Measurements from ENCODE around the gene TOE1. TPM values are rescaled to one million over a fixed set of nuclear protein-coding genes. Genes with fewer than 3 reads are reported as not detected.
"Not testable (repeated sequence)": the region's sequence is repeated elsewhere in the genome, so short reads cannot be mapped to it uniquely, and the experiment has no call there.

The TOE1 gene
- total RNA-seq, 2 donors from 2014 or later: 2.0 to 2.3 TPM

DNA sequence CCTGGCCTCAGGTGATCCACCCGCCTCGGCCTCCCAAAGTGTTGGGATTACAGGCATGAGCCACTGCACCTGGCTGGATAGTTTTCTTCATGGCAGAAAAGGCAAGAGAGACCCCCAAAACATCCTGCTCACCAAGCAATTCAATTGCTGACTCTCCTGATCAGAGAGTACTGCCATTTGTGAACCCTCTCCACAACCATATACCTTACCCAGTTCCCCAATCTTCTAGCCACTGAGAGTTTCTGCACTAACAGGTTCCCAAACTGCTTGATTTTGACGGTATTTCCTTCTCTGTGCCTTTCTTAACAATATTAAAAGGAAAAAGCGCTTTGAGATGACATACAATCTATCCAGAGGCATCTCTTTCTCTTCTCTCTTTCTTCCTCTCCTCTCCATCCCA, 40.2 kb downstream of the TOE1 start:
- no peak overlapping the region for H3K4me3 ChIP-seq
- 86 to 92% methylated on average over 4 of the region's 4 CpGs for WGBS, 2 donors
- DNase-seq (no peak), ATAC-seq (no peak)
- TF ChIP-seq POLR2A (IDR thresholded peaks at IDR 0.05): no peak
- TF ChIP-seq, protein P1, sequence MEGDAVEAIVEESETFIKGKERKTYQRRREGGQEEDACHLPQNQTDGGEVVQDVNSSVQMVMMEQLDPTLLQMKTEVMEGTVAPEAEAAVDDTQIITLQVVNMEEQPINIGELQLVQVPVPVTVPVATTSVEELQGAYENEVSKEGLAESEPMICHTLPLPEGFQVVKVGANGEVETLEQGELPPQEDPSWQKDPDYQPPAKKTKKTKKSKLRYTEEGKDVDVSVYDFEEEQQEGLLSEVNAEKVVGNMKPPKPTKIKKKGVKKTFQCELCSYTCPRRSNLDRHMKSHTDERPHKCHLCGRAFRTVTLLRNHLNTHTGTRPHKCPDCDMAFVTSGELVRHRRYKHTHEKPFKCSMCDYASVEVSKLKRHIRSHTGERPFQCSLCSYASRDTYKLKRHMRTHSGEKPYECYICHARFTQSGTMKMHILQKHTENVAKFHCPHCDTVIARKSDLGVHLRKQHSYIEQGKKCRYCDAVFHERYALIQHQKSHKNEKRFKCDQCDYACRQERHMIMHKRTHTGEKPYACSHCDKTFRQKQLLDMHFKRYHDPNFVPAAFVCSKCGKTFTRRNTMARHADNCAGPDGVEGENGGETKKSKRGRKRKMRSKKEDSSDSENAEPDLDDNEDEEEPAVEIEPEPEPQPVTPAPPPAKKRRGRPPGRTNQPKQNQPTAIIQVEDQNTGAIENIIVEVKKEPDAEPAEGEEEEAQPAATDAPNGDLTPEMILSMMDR (IDR thresholded peaks at IDR 0.05): no peak
- intact Hi-C loops (cut with DNase I): no loop called here
- H3K36me3 ChIP-seq (replicated peaks in 1 of 2; ENCODE audit: insufficient read depth in 1 of 2, low read depth in 2 of 2): no peaks in the 10 kb centered on the region
- no peaks in the 10 kb centered on the region for H3K27me3 ChIP-seq
- no peaks in the 10 kb centered on the region for H3K9me3 ChIP-seq
- no peaks in the 10 kb centered on the region for H3K4me1 ChIP-seq
- no peak overlapping the region for H3K27ac ChIP-seq

DNA sequence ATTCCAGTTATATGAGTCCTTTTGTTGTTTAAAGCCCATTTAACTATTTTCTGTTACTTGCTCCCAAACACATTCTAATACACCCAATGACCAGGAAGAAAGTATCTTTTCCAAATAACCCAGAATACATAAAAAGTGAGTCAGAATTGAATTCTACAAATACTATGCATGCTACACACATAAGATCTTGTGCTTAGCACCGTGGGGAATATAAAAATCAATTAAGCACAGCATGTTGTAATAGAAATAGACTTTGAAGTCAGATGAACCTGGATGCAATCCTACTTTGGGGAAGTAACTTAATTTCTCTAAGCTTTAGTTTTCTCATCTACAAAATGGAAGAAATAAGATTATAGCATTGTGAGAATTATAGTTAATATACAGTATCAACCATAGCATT, 40.8 kb downstream of the TOE1 start:
- intact Hi-C loops (cut with DNase I): no loop called here
- ATAC-seq: no peak
- H3K4me3 ChIP-seq: no peak overlapping the region
- H3K36me3 ChIP-seq (replicated peaks in 1 of 2; ENCODE audit: insufficient read depth in 1 of 2, low read depth in 2 of 2): no peaks in the 10 kb centered on the region
- 70 to 77% methylated on average over 1 of the region's 1 CpG for WGBS, 2 donors
- H3K27ac ChIP-seq: no peak overlapping the region
- H3K27me3 ChIP-seq: no peaks in the 10 kb centered on the region
- TF ChIP-seq, protein P1 (IDR thresholded peaks at IDR 0.05): no peak
- no peak for TF ChIP-seq POLR2A (IDR thresholded peaks at IDR 0.05)
- DNase-seq: no peak
- no peaks in the 10 kb centered on the region for H3K4me1 ChIP-seq
- H3K9me3 ChIP-seq: no peaks in the 10 kb centered on the region

DNA sequence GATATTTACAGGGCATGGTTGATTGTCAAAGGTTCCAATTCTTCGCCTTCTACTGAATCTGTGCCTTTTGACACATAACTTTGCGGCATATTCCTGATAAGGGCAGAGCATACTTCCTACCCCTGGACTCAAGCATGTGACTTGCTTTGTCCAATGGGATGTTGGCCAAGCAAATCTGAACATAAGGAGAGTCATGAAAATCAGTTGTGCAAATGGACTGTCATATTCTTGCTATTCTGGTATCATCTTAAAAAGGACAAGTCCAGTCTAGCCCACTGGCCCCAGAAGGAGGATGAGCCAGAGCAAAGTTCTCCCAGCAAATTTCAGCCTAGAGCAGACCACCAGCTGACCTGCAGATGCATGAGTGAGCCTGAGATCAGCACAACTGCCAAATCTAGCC, 41.3 kb downstream of the TOE1 start:
- intact Hi-C loops (cut with DNase I): no loop called here
- Histone ChIP-seq H3K27me3 (no peaks in the 10 kb centered on the region), H3K36me3 (replicated peaks in 1 of 2; ENCODE audit: insufficient read depth in 1 of 2, low read depth in 2 of 2) (no peaks in the 10 kb centered on the region), H3K4me3 (no peak overlapping the region), H3K4me1 (no peaks in the 10 kb centered on the region), H3K27ac (no peak overlapping the region), H3K9me3 (no peaks in the 10 kb centered on the region)
- TF ChIP-seq, protein P1 (IDR thresholded peaks at IDR 0.05): no peak
- TF ChIP-seq POLR2A (IDR thresholded peaks at IDR 0.05): no peak
- ATAC-seq (no peak), DNase-seq (no peak)
- 88 to 97% methylated on average over 2 of the region's 2 CpGs for WGBS, 2 donors

DNA sequence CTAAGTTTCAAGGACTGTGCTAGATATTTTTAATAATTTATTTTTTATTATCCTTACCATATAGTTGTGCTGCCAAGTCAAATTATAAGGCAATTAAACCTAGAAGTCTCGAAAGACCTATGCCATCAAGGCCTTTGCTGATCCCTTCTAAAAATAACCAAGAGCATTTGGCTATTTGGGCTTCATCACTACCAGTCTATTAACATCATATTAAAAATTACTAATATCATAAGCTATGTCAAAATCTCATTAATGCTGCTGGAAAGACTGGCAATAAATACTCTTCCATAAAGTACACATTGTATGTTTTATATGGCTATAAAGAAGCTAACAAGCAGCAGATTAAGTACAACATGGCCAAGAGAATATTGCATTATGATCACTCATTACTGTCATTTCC, 43.2 kb downstream of the TOE1 start:
- ATAC-seq (no peak), DNase-seq (no peak)
- H3K36me3 ChIP-seq (replicated peaks in 1 of 2; ENCODE audit: insufficient read depth in 1 of 2, low read depth in 2 of 2): no peaks in the 10 kb centered on the region
- H3K27me3 ChIP-seq: no peaks in the 10 kb centered on the region
- H3K9me3 ChIP-seq: no peaks in the 10 kb centered on the region
- H3K27ac ChIP-seq: no peak overlapping the region
- H3K4me3 ChIP-seq: no peak overlapping the region
- TF ChIP-seq, protein P1 (IDR thresholded peaks at IDR 0.05): no peak
- no peak for TF ChIP-seq POLR2A (IDR thresholded peaks at IDR 0.05)
- 73 to 75% methylated on average over 1 of the region's 1 CpG for WGBS, 2 donors
- intact Hi-C loops (cut with DNase I): no loop called here
- no peaks in the 10 kb centered on the region for H3K4me1 ChIP-seq

DNA sequence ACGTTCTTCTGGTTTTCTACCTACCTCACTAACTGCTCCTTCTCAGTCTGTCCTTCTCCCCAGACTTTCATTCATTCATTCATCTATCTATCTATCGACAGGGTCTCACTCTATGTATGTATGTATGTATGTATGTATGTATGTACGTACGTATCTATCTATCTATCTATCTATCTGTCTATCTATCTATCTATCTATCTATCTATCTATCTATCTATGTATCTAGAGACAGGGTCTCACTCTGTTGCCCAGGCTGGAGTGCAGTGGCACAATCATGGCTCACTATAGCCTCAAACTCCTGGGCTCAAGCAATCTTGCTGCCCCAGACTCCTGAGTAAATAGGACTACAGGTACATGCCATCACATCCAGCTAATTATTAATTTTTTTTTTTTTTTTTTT, 44.2 kb downstream of the TOE1 start:
- H3K4me3 ChIP-seq; intact Hi-C loops (cut with DNase I); H3K4me1 ChIP-seq; H3K27ac ChIP-seq; H3K27me3 ChIP-seq; H3K36me3 ChIP-seq (replicated peaks in 1 of 2; ENCODE audit: insufficient read depth in 1 of 2, low read depth in 2 of 2); H3K9me3 ChIP-seq; ATAC-seq; DNase-seq: not testable (repeated sequence)
- WGBS, 2 donors: 76 to 98% methylated on average over 4 of the region's 4 CpGs

Data from body of pancreas (tissue), 4 donors.